HG03159 (cell line): ENCODE data around the gene ZC3H11A.
"Not testable (repeated sequence)": the region's sequence is repeated elsewhere in the genome, so short reads cannot be mapped to it uniquely, and the experiment has no call there.

Source experiments
- ATAC-seq: cut with Tn5 transposase; IDR thresholded peaks from one replicate; pipeline ENCODE4 v1.9.1; 2021; ENCODE audit warnings: mild to moderate bottlenecking, moderate library complexity; ENCODE audit not compliant: unreplicated experiment

The ZC3H11A gene

DNA sequence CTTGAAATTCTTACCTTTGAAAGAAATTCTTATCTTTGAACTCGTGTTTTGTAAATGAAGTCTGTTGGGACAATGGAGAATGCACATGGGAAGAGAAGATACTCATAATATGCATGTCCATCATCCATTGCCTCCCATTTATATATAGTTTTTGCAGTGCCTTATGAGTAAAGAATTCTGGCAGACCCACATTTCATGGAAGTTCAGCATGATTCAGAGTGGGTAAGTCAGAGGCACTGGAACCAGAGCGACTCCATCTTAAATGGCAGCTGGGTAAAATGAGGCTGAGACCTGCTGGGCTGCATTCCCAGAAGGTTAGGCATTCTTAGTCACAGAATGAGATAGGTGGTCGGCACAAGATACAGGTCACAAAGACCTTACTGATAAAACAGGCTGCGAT, 16.6 kb upstream of the ZC3H11A start:
- no peak for ATAC-seq

- ATAC-seq, result no peak
These were observed 13.5 kb upstream of the ZC3H11A start for GRCh38 chr1:203781962-203782361.

DNA sequence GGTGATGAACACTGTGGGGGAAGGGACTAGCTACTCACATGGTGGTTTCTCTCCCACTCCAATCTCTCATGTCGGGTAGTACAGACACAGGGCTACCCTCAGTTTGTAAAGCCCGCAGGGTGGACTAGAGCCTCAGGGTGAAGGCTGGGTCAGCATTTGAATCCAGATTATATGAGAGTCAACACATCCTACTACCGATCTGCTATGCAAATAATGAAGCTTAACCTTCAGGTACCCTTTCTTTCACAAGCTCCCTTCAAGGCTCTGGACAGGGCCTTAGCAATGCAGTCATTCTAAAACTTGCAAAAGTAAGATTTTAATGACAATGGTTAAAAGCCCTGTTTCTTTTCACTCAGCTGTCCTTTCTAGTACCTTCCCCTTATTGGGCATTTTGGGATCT, 5.5 kb upstream of the ZC3H11A start:
- ATAC-seq, result no peak

DNA sequence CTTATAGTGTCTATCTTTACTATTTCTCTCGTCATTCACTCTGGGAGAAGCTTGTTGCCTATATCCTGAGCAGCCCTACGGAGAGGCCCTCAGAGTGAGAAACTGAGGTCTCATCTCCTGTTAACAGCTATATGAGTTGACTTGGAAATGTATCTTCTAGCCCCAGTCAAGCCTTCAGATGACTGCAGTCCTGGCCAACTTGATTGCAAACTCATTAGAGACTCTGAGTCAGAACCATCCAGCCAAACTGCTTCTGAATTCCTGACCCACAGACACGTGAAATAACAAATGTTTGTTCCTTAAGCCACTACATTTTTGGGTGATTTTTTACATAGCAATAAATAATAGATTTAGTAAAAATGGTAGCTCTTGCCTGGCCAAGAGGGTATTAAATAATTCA, 3.9 kb upstream of the ZC3H11A start:
- no peak for ATAC-seq

GRCh38 chr1:203792486-203792885, 2.9 kb upstream of the ZC3H11A start:
- no peak for ATAC-seq

DNA sequence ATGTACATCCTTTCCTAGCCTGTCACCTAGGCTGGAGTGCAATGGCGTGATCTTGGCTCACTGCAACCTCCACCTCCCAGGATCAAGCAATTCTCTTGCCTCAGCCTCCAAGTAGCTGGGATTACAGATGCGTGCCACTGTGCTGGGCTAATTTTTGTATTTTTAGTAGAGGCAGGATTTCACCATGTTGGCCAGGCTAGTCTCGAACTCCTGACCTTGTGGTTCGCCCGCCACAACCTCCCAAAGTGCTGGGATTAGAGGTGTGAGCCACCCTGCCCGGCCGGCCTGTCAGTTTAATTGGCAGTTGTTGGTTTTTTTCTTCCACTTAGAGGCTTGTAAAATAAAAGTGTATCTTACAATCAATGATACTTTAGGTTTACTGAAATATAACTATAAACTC, 1.9 kb upstream of the ZC3H11A start:
- not testable (repeated sequence) for ATAC-seq

- no peak for ATAC-seq
These were observed 521 bp upstream of the ZC3H11A start for GRCh38 chr1:203794764-203795440.

DNA sequence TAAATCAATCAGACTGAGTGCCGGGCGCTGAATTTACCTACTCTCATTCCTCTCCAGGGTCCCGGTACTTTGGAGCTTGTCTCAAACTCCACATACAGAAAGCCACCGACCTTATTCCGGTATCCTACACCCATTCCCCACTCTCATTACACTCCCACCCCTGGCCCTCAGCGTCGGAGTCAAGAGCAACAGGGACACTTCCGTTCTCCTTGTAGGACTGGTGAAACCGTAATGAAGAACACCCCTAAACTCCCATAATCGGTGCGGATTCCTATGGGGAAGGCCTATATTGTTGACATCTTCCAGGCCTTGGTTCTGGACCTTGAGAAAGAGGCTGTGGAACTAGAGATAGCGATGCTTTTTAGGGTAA, 798 bp downstream of the ZC3H11A start:
- no peak for ATAC-seq

GRCh38 chr1:203797216-203797615, 1.8 kb downstream of the ZC3H11A start:
- ATAC-seq, result no peak

GRCh38 chr1:203797948-203798655, 2.7 kb downstream of the ZC3H11A start:
- ATAC-seq, result no peak

- ATAC-seq, result no peak
These were observed 3.7 kb downstream of the ZC3H11A start for GRCh38 chr1:203799157-203799556.

DNA sequence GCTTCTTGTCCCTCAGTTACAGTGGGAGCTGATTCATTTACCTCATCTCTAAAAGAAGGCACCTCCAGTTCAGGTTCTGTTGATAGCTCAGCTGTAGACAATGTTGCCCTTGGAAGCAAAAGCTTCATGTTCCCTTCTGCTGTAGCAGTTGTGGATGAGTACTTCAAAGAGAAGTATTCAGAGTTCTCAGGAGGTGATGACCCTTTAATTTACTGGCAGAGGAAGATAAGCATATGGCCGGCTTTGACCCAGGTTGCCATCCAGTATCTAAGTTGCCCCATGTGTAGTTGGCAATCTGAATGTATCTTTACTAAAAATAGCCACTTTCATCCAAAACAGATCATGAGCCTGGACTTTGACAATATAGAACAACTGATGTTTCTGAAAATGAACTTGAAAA, 4.5 kb downstream of the ZC3H11A start:
- no peak for ATAC-seq

DNA sequence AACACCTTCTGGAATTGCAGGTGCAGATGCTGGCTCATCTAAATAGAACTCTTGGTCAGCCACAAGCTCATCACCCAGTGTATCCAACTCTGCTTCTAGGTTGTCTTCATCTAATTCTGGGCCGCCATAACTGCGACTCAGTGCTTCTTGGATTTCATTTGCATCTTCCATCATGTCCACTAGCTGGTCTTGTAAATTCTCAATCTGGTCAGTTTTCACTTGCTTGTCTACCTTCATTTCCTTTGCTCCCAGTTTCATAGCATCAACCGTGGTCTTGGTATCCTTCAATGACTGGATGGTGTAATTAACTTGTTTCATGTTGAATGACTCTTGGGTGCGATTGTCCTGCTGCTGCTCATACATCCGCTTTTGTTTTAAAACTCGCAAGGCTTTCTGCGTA, 10.3 kb downstream of the ZC3H11A start:
- ATAC-seq, result no peak

GRCh38 chr1:203807196-203807595, 11.8 kb downstream of the ZC3H11A start:
- ATAC-seq, result no peak

GRCh38 chr1:203813581-203814341, 18.3 kb downstream of the ZC3H11A start:
- ATAC-seq, result no peak

DNA sequence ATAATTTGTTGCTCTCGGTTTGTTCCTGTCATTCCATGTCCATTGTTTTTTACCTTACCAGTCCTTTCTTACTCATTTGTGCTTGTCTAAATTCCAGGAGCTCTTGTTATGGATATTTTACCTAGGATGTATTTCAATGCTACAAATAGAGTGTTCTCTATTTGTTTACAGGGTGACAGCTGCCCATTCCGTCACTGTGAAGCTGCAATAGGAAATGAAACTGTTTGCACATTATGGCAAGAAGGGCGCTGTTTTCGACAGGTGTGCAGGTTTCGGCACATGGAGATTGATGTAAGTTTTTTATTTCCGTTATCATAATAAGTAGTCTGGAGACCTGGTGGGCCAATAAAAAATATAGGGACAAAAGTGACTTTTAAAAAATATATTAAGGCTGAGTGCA, 23.0 kb downstream of the ZC3H11A start:
- ATAC-seq, result no peak

GRCh38 chr1:203823306-203823705, 27.9 kb downstream of the ZC3H11A start:
- ATAC-seq, result no peak

DNA sequence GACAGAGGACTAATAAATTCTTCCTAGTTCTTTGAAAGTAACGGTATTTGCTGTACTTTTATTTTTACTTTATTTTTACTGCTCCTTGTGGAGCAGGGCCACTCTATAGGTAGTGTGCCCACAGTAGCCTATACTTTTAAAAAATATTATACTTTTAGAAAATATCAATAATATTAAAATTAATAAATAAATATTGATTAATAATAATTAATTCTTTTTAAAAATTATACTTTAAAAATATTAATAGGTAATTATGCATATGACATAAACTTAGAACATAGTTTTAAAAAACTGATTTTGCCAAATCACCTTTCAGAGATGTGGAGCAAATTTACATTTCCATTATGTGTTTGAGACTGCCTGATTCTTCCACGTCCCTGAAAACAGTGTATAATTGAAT, 30.8 kb downstream of the ZC3H11A start:
- no peak for ATAC-seq

DNA sequence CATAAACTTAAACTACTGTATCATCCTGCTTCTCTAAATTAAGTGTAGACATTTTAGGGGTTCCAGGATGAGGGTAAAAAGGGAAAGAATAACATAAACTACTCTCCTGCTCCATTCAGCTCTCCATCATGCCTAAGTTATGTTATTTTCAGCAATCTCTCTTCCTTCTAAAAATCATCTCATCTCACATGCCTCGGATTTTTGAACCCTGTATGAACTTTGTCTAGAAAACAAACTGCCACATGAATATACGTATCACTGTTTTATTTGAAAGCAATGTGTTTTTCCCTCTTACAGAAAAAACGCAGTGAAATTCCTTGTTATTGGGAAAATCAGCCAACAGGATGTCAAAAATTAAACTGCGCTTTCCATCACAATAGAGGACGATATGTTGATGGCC, 32.6 kb downstream of the ZC3H11A start:
- no peak for ATAC-seq

- ATAC-seq, result no peak
These were observed 33.1 kb downstream of the ZC3H11A start for GRCh38 chr1:203828503-203828902.

DNA sequence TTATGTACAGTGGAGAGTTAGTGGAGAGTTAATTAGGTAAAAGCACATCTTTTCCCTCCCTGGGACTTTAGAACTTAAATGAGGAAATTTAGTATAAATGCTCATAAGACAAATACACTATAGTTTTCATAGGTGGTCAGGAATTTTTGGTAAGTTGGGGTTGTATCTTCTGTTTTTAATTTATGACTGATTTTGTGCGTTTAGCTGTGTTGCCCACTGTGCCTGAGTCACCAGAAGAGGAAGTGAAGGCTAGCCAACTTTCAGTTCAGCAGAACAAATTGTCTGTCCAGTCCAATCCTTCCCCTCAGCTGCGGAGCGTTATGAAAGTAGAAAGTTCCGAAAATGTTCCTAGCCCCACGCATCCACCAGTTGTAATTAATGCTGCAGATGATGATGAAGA, 33.8 kb downstream of the ZC3H11A start:
- ATAC-seq, result not testable (repeated sequence)

- no peak for ATAC-seq
These were observed 40.1 kb downstream of the ZC3H11A start for GRCh38 chr1:203835476-203835875.
